Stimulated activated CD8-positive, alpha-beta memory T cell treated with anti-CD3 and anti-CD28 coated beads, Interleukin-4, amount 100 ng/mL, for 24 hours (primary cell): ENCODE data around the gene TENM4.

Experiments
- DNase-seq: peaks from one replicate; pipeline ENCODE4 v3.0.0-alpha.2; 2020; ENCODE audit warnings: low read depth

TENM4 gene

DNA sequence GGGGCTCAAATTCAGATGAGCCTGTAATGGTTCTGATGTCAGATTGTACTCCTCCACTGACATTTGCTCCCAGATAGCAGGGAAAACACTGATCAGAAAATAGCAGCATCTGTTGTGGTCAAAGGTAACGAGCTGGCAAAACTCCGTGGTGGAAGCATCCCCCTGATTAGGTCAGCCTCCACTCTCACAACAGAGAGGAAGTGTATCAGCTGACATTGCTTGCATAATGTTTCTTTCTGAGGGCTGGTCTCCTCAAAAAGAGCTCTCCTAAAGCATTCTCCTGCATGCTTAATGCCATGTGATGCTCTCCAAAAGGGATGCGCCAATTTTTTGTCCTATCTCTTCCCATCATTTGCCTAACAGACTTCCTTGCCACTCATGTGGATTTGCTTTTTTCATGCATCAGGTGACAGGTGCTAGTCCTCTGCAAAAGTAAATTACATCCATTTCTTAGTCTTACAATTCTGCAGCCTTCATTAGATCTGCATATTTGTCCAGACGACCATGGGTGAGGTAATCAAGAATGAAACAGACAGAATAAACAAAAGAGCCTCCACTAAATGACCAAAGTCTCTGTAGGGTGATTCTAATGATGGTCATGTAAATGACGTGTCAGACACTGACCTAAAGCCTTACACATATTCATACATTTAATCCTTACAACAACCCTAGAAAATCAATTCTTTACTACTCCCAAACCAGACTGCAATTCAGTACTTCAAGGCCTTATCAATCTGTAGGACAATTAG is 6.4 kb upstream of the TENM4 start:
- DNase-seq, result no peak

DNA sequence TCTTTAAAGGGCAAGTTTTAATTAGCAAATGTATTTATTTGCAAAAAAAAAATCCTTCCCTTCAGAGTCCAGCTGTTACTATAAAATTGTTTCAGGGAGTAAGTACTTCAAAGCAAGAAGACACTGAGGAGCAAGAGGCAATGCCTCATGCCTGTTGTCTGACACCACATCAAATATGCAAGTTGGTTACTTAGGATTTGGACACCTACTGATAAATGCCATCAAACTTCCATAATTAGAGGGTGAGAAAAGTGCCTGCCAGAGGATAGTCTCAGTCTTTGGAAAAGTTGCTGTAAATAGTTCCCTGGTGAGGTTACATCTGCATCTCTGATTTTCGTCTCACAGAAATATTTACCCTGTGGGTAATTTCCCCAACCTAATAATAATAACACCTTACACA is 4.1 kb upstream of the TENM4 start:
- no peak for DNase-seq

DNA sequence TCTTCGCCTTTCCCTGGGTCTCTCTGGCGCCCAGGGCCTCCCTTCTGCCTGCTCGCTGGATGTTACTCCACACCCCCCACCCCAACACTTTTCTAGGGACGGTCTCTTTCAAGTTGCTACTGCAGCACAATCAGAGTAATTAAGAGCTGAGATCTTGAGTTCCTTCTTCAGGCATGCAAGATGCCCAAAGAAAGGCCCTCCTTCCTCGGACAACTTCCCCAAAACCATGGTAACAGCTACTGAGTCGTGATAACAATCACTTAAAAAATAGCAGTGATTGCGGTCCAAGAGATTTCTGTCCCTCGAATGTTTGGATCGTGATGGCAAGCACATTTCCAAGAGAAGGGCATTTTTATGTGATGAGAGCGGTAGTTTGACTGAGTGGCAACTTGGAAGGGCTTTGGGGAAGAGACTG is 638 bp upstream of the TENM4 start:
- no peak for DNase-seq

DNA sequence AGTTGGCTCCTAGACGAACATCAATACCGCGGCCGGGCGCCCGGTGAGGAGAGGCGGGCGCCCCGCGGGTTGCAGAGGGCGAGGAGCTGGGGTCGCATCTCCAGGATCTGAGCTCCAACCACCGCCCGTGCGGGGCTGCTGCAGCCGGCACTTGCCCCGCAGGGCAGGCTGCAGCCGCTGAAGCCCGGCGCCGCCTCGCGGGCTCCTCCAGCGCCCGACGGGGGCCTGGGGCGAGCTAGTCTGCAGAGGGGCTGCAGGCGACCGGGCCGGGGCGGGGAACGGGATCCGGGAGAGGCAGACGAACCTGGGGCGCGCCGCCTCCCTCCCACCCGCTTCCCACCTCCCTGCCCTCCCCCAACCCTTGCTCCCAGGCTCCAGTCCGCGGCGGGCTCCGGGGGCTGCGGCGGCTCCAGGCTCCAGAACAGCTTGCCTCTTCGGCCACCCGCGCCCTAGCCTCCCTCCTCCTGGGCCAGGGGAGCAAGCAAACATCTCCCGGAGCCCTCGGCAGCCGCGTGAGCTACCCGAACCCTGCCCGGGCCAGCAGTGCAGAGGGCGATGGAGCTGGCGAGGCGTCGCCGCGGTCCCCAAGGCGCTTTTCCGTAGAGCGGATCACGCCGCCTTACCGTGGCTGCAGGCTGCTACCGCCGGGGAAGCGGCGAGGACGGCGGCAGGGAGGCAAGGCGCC is 802 bp downstream of the TENM4 start:
- no peak for DNase-seq

DNA sequence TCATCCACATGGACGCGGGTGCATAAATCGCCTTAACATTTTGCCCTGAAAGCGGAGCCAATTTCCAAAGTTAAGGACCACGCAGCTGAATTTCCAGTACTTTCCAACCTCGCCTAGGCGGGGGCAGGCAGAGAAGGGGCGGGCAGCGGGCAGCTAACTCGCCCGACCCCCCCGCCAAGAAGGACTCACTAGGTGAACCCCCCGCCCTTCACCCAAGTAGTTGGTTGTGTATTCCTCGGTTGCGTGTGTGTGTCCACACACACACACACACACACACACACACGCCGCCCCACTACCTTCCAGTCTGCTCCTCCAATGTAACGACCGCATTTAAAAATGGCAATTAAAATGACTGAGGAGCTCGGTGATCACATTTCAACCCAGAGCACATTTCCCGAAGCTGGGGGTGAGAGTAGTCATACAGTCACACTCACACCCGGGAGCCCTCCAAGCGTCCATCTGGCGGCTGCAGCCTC is 1.4 kb downstream of the TENM4 start:
- no peak for DNase-seq

DNA sequence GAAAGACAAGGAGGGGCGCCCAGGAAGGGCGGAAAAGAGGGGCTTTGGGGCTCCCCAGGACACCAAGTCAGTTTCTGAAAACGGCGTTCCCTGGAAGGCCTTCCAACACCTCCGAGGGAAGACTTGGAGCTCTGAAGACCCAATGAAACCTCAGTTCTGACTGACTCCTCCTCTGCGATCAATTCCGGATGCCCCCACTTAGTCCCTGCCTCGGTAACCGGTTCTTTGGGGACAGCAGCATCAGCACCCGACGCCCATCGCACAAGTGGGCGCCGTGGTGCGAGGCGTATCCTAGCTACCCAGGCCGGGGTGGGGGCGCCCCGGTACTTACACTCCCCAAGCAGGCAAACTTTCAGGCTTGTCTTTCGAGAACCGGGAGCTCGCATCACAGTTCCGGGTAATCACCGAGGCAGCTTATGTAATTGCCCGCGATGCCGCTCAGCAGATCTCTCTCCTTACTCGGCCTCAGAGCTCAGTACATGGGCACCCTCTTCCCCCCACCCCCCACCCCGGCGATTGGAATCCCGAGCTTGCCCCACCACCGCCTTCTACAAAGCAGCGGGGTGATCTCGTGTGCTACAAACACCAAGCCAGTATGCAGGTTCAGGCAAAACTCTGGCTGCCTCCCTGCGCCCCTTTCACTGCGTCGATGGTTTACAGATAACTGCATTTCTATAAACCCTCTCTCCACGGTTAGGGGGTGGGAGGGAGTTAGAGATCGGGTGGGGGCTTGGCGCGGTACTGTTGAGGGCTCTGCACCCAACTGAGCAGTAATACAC is 2.0 kb downstream of the TENM4 start:
- no peak for DNase-seq

DNA sequence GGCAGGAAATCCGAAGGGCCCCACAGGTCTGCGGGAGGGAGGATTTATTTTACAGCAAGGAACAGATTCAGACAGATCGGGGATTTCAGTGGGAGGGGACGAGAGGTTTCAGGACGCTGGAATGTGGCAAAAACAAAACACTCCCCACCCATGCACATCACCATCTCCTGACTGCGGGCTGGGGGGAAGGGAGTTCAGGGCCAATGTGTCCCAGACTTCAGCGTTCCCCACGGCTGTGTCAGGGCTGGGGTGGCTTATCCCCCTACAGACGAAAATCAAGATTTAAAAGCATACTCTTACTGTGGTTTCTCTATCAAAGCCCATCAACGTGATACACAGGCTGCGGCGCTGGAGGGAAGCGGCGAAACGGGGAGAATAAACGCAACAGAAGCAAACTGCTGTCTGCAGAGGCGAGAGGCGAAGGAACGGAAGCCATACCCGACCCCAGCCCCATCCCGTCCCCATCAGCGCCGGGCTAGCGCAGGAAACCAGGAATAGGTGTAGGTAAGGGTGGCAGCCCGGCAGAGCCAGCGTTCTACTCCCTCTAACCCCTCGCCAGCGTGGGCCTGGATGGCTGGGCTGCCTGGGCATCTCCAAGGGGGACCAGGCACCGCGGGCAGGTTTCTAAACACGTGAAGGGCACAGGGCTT is 2.7 kb downstream of the TENM4 start:
- DNase-seq, result no peak

DNA sequence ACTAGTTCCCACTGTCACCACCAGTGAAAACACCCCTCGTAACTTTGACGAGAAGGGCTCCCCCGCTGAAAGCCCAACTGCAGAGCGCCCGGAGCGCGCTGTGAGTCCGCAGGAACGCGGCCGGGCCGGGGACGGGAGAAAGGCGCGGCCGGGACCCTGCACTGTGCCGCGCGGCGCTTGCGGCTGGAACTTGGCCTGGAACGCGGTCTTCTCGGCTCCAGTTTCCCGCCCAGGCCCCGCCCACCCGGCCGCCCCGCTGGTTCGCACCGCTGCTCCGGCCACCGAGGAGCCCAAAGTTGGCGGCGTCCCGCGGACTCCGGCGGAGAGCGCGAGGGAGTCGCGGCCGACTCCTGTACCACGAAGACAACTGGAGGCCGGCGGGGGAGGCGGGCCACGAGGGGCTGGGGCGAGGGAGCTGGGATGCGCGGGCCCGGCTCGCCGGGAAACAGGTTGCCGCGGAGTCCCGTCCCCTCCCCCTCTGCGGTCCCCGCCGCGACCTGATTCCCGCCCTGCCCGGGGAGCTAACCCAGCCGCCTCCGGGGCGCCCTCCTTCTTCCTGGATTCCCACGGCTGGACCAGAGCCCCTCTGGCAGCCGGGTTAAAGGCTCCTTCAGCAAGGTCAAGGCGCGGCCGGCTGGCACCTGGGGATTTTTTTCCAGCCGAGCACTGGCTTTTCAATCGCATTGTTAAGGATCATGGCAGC is 3.4 kb downstream of the TENM4 start:
- DNase-seq, result no peak

DNA sequence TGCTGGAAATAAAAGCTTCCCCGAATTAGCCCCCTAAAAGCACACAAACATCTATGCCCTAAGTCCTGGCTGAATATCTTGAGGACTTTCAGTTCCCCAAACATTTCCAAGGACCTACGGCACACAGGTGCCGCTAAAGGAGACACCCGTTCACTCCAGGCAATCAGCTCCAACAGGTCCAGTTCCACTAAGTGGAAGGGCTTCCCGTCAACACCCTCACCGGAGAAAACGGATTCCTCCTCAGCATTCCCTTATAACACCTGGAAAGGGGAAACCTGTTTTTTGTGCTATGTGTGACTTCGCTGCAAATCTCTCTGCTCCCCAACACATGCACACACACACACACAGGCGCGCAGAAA is 3.9 kb downstream of the TENM4 start:
- DNase-seq, result no peak

DNA sequence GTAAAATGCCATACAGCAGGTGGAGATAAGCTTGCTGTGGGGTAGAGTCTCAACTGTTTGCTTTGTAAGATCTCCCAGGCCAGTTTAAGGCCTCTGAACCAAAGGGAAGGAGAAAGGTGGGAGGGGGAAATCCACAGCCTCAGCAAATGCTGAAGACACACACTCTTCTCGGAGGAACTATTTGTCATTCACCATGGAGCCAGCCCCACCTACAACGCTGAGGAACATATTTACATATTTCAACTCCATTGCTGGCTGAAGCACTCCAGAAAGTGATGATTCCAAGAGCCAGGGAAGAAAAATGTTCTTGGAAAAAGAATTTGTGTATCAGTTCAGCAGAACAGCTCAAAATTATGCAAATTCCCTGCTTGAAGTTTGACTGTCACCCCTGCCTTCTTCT is 6.5 kb downstream of the TENM4 start:
- no peak for DNase-seq

DNA sequence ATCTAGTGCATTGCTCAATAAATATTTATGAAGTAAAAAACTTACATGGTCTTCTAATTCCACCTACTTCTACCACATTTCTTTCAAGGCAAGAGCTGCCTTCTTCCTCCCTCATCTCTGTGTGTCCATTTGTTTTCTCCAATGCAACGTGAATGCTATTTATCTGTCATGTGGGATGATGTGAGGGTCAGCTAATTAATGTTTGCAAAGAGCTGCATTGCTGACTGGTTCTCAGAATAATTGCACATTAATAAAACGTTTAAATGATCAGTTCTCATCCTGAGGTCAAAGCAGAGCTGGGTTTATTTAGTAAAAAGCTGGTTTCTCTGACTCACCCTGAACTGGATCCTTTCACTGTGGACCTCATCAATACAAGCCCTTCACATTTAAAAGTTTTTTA is 8.7 kb downstream of the TENM4 start:
- no peak for DNase-seq

DNA sequence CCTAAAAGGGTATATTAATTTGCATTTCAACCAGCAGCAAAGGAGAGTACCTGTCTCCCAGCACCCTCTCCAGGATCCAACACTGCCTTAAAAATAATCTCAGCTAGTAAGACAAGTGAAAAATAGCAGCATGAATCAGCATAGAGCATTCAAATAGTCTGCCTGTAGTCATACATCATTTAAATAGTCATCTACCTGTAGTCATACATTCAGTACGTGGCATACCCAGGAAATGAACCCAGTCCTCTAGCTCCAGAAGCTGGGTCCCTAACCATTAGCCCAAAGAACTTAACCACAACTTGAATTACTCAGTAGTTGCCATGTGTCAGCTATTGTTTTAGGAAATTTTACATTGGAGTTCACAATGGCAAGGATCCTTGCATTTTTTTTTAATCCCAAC is 9.3 kb downstream of the TENM4 start:
- no peak for DNase-seq

DNA sequence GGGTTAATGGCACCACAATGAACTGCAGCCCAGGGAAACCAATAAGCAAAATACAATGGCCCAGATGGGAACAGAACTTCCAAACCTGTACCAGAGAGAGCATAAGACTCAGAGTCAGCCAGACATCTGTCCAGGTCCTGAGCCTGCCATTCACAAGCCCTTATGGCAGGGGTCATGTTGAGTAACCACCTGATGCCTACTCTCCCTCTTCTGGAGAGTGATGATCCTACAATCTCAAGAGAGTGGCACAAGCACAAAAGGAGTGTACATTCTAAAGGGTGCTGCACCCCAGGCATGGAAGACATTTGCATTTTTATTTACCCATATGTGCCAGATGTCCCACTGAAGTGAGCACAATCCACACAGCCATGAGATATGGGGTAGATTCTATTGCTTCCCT is 10.6 kb downstream of the TENM4 start:
- DNase-seq, result no peak

DNA sequence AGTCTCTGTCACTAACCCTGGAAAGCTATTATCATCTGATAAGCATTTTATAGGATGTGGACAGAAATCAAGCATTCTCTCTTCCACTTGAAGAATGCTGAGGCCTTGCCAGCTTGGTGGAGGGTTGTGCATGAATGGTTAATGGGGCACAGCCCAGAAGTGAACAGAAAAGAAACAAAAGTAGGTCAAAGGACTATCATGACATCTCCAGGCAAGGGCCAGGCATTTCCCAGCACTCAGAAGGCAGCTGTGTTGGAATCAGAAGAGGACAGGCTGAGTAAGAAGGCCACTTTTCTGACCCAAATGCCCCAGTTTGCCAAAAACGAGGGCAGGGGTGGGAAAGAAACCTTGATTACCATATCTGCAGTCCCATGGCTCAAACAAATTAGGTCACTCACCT is 12.4 kb downstream of the TENM4 start:
- DNase-seq, result no peak

DNA sequence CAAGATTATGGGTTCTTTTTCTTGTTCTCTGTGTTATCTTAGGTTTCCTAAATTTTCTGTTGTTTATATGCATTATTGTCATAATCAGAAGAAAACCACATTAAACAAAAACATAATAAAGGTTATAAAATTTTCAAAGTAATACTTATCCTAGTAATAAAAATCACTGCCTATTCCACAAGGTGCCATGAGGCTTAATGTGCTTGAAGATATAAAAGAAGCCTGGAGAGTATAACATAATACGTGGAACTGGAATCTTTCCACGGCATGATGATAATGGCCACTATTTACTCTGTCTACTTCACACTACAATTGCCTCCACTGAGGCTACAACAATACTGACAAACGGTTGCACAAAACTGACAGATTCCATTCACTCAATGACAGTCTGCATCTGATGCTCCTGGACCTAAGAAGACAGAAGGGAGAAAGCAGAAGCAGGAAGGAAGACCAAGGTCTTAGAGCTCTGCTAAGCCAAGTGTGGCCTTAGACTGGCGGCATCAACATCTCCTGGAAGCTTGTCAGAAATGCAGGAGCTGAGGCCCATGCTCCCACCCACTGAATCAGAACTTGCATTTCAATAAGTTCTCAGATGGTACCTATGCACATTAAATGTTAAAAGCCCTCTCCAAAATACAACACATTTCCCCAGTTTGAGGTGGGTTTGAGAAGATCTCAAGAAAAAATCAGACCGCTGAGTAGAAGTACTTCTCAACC is 13.1 kb downstream of the TENM4 start:
- no peak for DNase-seq

DNA sequence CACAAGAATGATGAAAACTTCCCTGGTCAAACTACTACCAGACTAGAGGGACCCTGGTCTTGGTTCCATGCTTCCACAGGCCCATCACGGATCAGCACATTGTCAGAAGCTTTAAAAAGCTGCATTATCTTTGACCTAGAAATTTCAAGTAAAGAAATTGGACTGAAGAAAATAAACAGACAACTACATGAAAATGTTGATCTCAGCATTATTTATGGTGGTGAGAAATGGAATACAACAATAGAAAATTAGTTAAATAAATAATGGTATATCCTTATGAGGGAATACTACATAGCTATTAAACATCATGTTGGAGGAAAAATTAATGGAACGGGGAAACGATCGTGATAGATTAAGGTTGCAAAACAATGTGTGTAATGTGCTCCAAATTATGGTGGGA is 13.7 kb downstream of the TENM4 start:
- no peak for DNase-seq

DNA sequence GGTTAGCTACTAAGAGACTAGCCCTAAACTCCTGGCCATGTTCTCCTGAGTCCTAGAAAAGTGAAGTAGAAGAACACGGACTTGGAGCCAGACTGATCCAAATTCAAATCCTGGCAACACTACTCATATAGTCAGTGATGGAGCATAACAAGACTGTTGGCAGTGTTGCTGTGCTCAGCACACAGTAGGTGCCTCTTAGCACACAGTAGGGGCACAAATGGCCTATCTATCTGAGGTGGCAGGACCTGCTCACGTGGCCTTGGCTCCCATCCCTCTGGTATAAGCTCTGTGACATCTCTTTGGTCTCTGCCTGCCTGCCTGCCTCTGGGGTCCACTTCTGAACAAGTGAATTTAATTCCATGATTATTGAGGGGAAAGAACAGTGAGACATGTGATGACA is 15.4 kb downstream of the TENM4 start:
- DNase-seq, result no peak

DNA sequence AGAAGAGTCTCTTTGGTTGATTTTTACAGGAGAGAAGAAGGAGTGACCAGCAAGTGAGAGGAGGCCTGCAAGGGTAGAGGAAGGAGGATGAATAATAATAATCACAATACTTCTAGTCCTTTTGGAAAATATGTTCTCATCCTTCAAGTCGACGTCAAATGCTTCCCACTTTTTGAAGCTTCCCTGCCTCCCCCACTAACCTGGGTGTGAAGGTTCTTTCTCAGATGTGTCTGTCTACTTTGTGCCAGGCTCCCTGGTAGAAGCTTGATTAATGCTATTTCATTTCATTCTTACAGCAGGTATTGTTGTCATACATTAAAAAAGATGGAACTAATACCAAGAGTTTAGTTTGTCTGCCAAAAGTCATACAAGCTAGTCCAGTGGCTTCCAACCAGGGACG is 17.1 kb downstream of the TENM4 start:
- DNase-seq, result no peak

DNA sequence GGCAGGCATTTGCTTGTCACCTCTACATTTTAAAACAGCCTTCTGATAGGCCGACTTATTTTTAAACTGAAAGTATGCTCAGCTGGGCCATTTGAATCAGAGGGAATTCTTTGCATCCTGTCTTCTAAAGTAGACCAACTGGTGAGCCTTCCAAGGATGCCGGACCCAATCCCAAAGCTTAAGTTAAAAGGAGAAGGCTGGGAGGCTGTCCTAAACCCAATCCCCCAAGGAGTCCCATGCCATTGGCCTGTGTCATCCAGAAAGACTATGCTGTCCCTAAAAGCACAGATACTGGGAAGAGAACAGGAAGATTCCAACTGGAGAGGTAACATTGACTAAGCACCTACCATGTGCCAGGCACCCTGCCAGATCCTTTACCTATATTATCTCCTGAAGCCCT is 18.0 kb downstream of the TENM4 start:
- DNase-seq, result no peak

DNA sequence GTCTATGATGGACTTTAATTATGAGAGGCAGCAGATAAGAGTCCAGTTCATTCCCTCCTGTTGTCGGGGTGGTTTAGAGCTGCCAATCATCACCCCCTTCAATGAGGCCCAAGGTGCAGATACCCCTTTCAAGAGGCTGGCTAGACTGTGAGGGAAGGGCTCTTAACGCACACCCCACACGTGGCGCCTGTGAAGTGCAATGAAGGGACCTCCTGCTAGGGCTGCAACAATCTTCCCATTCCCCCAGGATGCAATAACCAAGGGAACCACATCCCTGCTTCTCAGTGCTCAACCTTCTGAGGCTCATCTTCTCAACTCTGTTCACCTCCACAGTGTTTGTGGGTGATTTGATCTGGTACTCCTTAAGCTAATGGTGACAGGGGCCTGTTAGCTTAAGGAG is 19.0 kb downstream of the TENM4 start:
- no peak for DNase-seq

DNA sequence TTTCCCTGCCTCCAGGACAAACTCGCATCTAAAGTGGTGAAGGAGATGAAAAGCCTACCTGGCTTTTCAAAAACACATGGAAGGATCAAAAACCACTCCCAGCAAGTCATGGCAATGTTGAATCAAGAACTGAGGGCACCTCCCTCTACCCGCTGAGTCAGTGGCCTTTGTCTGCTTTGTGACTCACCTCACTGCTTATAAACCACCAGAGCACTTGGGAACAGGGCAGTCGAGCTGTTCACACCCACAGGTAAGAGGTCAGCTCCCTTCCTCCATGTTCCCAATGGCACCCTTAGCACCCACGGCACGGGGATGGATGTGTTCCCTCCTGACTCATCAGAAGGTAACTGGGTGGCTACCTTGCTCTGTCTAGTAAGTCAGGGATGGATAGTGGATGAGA is 21.7 kb downstream of the TENM4 start:
- no peak for DNase-seq
